Activated T-helper 9 cell treated with anti-CD3 and anti-CD28 coated beads, Interleukin-2, amount 50 U/mL, for 16 hours (primary cell): ENCODE measurements around the gene SMAD9.

Experiments used
- DNase-seq: peaks from one replicate; pipeline ENCODE4 v3.0.0-alpha.2; 2020; ENCODE audit warnings: low read depth

SMAD9 gene

GRCh38 chr13:36817996-36818803 is 101.8 kb downstream of the SMAD9 start:
- DNase-seq, result no peak

DNA sequence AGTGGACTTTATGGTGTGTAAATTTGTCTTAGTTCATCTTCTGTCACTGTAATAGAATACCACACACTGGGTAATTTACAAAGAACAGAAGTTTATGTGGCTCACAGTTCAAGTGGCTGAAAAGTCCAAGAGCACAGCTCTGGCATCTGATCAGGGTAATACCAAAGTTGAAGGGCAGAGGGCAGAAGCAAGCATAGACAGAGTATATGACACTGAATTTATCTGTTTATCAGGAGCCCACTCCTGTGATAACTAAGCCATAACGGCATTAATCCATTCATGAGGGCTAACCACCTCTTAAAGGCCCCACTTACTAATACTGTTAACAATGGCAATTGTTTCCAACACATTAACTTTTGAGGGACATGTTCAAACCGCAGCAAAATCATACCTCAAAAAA is 105.0 kb downstream of the SMAD9 start:
- no peak for DNase-seq

DNA sequence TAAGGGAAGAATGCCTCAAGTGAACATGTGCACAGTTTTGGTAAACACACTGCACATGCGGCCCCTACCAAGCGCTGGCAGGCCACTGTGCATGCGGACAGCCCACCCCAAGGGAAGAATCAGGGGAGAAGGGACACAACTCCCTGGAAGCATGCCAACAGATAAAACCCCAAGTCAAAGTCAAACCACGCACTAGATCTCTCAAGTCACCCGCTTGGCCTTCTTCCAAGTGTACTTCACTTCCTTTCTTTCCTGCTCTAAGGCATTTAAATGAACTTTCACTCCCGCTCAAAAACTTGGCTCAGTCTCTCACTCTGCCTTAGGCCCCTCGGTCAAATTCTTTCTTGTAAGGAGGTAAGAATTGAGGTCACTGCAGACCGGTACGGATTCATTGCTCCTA is 105.6 kb downstream of the SMAD9 start:
- DNase-seq, result no peak

DNA sequence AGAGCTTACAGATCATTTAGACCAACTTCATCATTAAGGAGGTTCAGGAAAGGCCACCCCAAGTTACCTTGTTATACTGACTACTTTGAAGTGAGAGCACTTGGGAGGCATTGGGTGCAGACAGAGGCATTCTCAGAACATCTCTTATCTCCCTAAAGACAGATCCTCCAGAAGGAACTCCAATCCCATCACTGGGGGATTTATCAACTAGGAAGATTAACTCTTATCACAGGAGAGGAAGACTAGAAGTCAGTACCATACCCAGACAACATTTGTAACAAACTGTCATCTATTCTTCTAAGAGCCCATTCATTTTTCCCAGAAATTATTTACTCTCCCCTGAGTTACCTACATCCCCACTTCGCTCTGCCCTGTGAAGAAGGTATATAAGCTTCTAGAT is 106.8 kb downstream of the SMAD9 start:
- DNase-seq, result no peak

- DNase-seq, result no peak
Observed at GRCh38 chr13:36807616-36808015, 112.4 kb downstream of the SMAD9 start.

DNA sequence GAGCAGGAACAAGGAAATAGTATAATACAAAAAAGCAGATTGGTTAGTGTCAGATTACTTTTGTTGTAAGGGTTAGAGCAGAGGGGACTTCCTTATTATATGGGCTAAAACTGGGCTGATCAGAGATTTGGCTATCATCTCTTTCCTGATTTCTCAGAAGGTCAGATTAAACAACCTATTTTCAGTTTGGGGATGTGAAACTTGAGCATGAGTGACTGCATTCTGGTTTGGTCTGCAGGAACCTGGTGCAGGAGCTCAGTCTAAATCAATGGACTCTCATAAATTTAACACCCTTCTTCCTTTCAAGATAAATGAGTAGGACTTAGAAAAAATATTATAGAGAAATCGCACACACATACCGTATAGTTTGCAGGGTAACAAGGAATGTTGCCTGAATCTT is 113.9 kb downstream of the SMAD9 start:
- no peak for DNase-seq

DNA sequence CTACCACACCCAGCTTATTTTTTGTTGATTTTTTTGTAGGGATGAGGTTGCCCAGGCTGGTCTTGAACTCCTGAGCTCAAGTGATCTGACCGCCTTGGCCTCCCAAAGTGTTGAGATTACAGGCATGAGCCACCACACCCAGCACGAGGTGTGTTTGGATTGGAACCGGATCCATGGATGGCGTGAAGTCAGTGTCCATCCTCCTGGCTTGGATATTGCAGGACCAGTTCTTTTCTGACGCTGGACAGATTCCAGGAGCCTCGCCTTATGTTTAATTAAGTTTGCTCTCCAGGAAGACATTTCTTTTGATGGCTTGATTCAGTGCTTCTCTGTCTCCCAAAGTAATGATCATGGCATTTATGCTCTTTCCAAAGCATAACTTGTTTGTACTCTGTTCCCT is 115.5 kb downstream of the SMAD9 start:
- DNase-seq, result no peak

DNA sequence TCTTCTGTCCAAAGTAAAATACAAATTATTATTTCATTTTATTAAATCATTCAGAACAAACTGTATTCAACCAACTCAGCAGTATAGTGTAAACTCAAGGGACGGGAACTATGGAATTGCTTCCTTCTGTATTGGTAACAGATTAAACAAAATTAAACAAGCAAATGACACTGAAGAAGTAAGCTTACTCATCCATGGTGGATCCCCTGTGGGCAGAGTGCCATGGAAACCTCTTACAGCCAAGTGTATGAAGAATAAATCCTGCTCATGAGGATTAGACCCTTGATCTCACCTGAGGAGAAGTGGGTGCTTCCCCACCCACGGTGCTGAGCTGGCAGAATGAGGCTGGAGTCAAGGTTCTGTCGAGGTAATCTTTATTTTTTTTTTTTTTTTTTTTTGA is 119.0 kb downstream of the SMAD9 start:
- DNase-seq, result no peak

- DNase-seq, result no peak
Observed at GRCh38 chr13:36796052-36796451, 124.0 kb downstream of the SMAD9 start.

GRCh38 chr13:36795463-36795862 is 124.6 kb downstream of the SMAD9 start:
- no peak for DNase-seq
